ENCODE results near the gene CCDC57.

DNA sequence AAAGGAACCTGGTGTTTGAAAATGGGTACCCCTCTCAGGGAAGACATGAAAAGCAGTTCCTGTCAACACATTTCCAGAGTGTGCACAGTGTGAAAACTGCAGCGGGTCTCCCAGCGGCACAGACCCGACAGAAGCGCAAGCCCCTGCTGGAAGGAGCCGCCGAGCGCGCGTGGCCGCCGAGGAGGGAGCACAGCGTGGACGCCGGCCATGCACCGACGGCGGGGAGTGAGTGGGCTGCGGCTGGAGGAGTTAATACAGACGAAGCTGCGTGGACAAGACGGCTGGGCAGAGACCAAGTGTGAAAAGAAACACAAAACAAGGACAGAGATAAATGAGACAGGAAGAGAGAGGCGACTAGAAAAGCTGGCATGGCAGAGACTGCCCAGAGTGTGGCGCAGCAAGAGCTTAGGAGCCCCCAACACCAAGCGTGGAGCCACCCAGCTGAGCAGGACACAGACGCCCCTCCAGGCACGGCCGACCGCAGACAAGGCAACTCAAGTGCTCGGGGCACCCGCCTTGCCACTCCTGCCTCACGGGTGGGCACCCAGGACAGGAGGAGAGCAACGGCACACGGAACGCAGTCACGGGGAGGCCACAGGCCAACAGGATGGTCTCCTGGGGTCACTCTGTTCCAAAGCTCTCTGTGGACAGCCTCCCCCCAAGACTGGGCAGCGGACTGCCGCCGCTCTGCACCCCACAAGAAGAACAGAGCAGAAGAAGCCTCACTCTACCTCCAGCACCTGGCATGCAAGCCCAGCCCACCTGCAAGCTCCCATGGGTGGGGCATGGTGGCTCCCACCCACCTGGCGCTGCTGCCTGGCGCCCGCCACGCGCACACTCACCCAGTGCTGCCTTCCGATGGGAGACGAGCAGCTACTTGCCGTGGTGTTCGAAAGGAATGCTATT is 32.7 kb upstream of the CCDC57 start:
- TF ChIP-seq CTCF (IDR thresholded peaks at IDR 0.05; ENCODE audit: low read depth, low read length) (no peak), EZH2phosphoT487 (IDR thresholded peaks at IDR 0.05; ENCODE audit: low read depth) (no peak)

Measured in OCI-LY3 (cell line).